IPS-18c (cell line): Measurements from ENCODE around the gene KLHL5.
A peak's percentile ranks its signal among the peaks of the same experiment; 100 is the strongest.
"Not testable (repeated sequence)": the region's sequence is repeated elsewhere in the genome, so short reads cannot be mapped to it uniquely, and the experiment has no call there.

Experiments
- H3K4me3 ChIP-seq: 2 replicates; pipeline ENCODE4 v1.7.0; 2013; ENCODE audit warnings: low read depth, mild to moderate bottlenecking, low read length, moderate library complexity; ENCODE audit not compliant: insufficient read depth
- H3K9me3 ChIP-seq: one replicate; pipeline ENCODE4 v1.6.1; 2013; ENCODE audit warnings: mild to moderate bottlenecking, low read length, moderate library complexity; ENCODE audit not compliant: control insufficient read depth, insufficient read depth

The KLHL5 gene

GRCh38 chr4:39062094-39062769 lies at the start of gene KLHL5:
KLHL5 (plus strand) TSS chr4:39062232; CDS start chr4:39062653, 421 bp downstream.
- H3K9me3 ChIP-seq, result no peaks in the 10 kb centered on the region
- peak within 1 kb of the TSS; percentile 17; the same call in 1 of the 2 replicates for H3K4me3 ChIP-seq

- H3K9me3 ChIP-seq, result no peaks in the 10 kb centered on the region
- no peak overlapping the region for H3K4me3 ChIP-seq
Measured at GRCh38 chr4:39014028-39014427, 48.0 kb upstream of the KLHL5 start.

GRCh38 chr4:39020130-39020529 lies 41.9 kb upstream of the KLHL5 start:
- Histone ChIP-seq H3K4me3 (no peak overlapping the region), H3K9me3 (no peaks in the 10 kb centered on the region)

GRCh38 chr4:39021631-39022030 lies 40.4 kb upstream of the KLHL5 start:
- Histone ChIP-seq H3K9me3 (no peaks in the 10 kb centered on the region), H3K4me3 (no peak overlapping the region)

- H3K9me3 ChIP-seq, result no peaks in the 10 kb centered on the region
- no peak overlapping the region for H3K4me3 ChIP-seq
Measured at GRCh38 chr4:39022241-39022640, 39.8 kb upstream of the KLHL5 start.

- Histone ChIP-seq H3K9me3 (no peaks in the 10 kb centered on the region), H3K4me3 (no peak overlapping the region)
Measured at GRCh38 chr4:39023059-39023458, 39.0 kb upstream of the KLHL5 start.

- H3K9me3 ChIP-seq, result no peaks in the 10 kb centered on the region
Measured at GRCh38 chr4:39024311-39024865, 37.6 kb upstream of the KLHL5 start.

GRCh38 chr4:39025552-39026085 lies 36.4 kb upstream of the KLHL5 start:
- Histone ChIP-seq H3K4me3 (no peak overlapping the region), H3K9me3 (no peaks in the 10 kb centered on the region)

More at GRCh38 chr4:39024311-39024865, 37.6 kb upstream of the KLHL5 start:
- no peak overlapping the region for H3K4me3 ChIP-seq

- Histone ChIP-seq H3K9me3 (no peaks in the 10 kb centered on the region), H3K4me3 (no peak overlapping the region)
Measured at GRCh38 chr4:39026096-39026495, 35.9 kb upstream of the KLHL5 start.

GRCh38 chr4:39029752-39030694 lies 32.0 kb upstream of the KLHL5 start:
- no peak overlapping the region for H3K4me3 ChIP-seq

GRCh38 chr4:39030725-39031124 lies 31.3 kb upstream of the KLHL5 start:
- Histone ChIP-seq H3K9me3 (no peaks in the 10 kb centered on the region), H3K4me3 (no peak overlapping the region)

More at GRCh38 chr4:39029752-39030694, 32.0 kb upstream of the KLHL5 start:
- H3K9me3 ChIP-seq, result no peaks in the 10 kb centered on the region

GRCh38 chr4:39031590-39032020 lies 30.4 kb upstream of the KLHL5 start:
- H3K4me3 ChIP-seq, H3K9me3 ChIP-seq: not testable (repeated sequence)

- H3K4me3 ChIP-seq, result no peak within 1 kb of the TSS
Measured at GRCh38 chr4:39032218-39033085, 29.6 kb upstream of the KLHL5 start, which contains the start of gene TMEM156. TMEM156 (minus strand) TSS chr4:39032409; CDS start chr4:39032313, 96 bp downstream.

GRCh38 chr4:39036172-39036571 lies 25.9 kb upstream of the KLHL5 start:
- Histone ChIP-seq H3K4me3 (no peak overlapping the region), H3K9me3 (no peaks in the 10 kb centered on the region)

More at GRCh38 chr4:39032218-39033085, 29.6 kb upstream of the KLHL5 start, which contains the start of gene TMEM156:
- no peaks in the 10 kb centered on the region for H3K9me3 ChIP-seq

- Histone ChIP-seq H3K9me3 (no peaks in the 10 kb centered on the region), H3K4me3 (no peak overlapping the region)
Measured at GRCh38 chr4:39037491-39037825, 24.6 kb upstream of the KLHL5 start.

GRCh38 chr4:39037941-39038340 lies 24.1 kb upstream of the KLHL5 start:
- H3K4me3 ChIP-seq, result no peak overlapping the region
- H3K9me3 ChIP-seq, result no peaks in the 10 kb centered on the region

GRCh38 chr4:39039108-39039507 lies 22.9 kb upstream of the KLHL5 start:
- H3K4me3 ChIP-seq, result no peak overlapping the region
- no peaks in the 10 kb centered on the region for H3K9me3 ChIP-seq
